Prostate gland (tissue), 2 donors: ENCODE measurements around the gene STMN1. TPM values are rescaled to one million over a fixed set of nuclear protein-coding genes. Genes with fewer than 3 reads are reported as not detected.
"Not testable (repeated sequence)": the region's sequence is repeated elsewhere in the genome, so short reads cannot be mapped to it uniquely, and the experiment has no call there.

Source experiments
- DNase-seq: peaks from one replicate; pipeline ENCODE4 v3.0.0-alpha.2; 2019; ENCODE audit warnings: low spot score
- H3K27ac ChIP-seq, 2 donors: fragments of 200-600 bp; sonication (generic); 2 replicates each; pipeline ENCODE4 v1.5.1; 2017 to 2019
- H3K27me3 ChIP-seq: fragments of 200-600 bp; sonication (generic); replicated peaks from 2 replicates; pipeline ENCODE4 v1.5.1; 2019; ENCODE audit not compliant: insufficient read depth
- H3K36me3 ChIP-seq, 2 donors: fragments of 200-600 bp; sonication (generic); 1 replicate in 1 of 2; 2 replicates in 1 of 2; pipeline versions ENCODE4 v1.5.1 to v1.8.1; 2017 to 2019
- H3K4me1 ChIP-seq: fragments of 200-600 bp; sonication (generic); replicated peaks from 2 replicates; pipeline ENCODE4 v1.5.1; 2019
- H3K4me3 ChIP-seq, 2 donors: fragments of 200-600 bp; sonication (generic); 2 replicates each; pipeline ENCODE4 v1.5.1; 2017 to 2019
- H3K9me3 ChIP-seq: fragments of 200-600 bp; sonication (generic); 2 replicates; pipeline ENCODE4 v1.5.1; 2017
- POLR2A ChIP-seq: fragments of 450-650 bp; IDR thresholded peaks from one replicate; pipeline ENCODE4 v1.6.1; 2016; ENCODE audit warnings: antibody characterized with exemption, mild to moderate bottlenecking
- POLR2AphosphoS5 ChIP-seq: sonication (generic); formaldehyde crosslinking; IDR thresholded peaks from one replicate; pipeline ENCODE4 v1.6.1; 2017; ENCODE audit warnings: antibody characterized with exemption
- WGBS: methylation state at CpG from one replicate; pipeline ENCODE4 v1.1.5; 2018; 5-methylcytosine and 5-hydroxymethylcytosine counted together
- intact Hi-C: fragments of 100-400 bp; cut with DNase I; formaldehyde crosslinking; loops from one replicate; pipeline ENCODE4 v1.14.2; 2022
- total RNA-seq, 2 donors: library from RNA; depleted of rRNA; stranded (reverse); fragments of >200 nt; gene quantifications; one replicate each; pipeline ENCODE4 v1.1.0, GENCODE V29; 2016
- TF ChIP-seq, protein P1 (sequence below), 4 experiments: fragments of 200-600 bp in 2 of 4; fragments of 450-650 bp in 2 of 4; sonication (generic) in 2 of 4; IDR thresholded peaks; 1 replicate in 3 of 4; 2 replicates in 1 of 4; pipeline ENCODE4 v1.5.1; 2016 to 2019; ENCODE audit warnings: antibody characterized with exemption in 4 of 4, mild to moderate bottlenecking in 2 of 4, moderate library complexity in 2 of 4

STMN1 gene
- total RNA-seq, 2 donors from 2014 or later: 21.8 to 138 TPM

DNA sequence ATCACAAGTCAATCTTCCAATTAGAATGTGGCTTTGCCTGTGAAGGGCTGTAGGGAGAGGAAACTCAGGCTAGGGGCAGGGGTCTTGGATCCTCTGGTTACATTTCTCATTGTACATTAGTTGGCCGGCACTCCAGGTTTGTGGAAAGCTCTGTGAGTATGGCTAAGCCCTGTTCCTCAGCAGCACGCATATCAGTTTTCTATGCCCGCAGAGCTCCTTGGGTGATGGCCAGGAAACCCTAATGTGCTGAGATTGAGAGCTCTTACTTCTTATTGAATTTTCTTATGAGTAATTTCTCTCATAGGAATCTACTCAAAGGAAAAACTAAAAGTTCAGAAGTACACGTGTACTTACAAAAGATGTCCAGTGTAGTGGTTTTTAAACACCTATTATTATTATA lies 30.7 kb upstream of the STMN1 start:
- DNase-seq: no peak
- no peak for TF ChIP-seq POLR2AphosphoS5
- Histone ChIP-seq H3K4me1 (no peaks in the 10 kb centered on the region), H3K36me3 (no peaks in the 10 kb centered on the region), H3K27me3 (no peaks in the 10 kb centered on the region), H3K27ac (no peak overlapping the region), H3K4me3 (no peak overlapping the region), H3K9me3 (no peaks in the 10 kb centered on the region)
- intact Hi-C loops: no loop called here
- WGBS: 60% methylated on average over 4 of the region's 4 CpGs

DNA sequence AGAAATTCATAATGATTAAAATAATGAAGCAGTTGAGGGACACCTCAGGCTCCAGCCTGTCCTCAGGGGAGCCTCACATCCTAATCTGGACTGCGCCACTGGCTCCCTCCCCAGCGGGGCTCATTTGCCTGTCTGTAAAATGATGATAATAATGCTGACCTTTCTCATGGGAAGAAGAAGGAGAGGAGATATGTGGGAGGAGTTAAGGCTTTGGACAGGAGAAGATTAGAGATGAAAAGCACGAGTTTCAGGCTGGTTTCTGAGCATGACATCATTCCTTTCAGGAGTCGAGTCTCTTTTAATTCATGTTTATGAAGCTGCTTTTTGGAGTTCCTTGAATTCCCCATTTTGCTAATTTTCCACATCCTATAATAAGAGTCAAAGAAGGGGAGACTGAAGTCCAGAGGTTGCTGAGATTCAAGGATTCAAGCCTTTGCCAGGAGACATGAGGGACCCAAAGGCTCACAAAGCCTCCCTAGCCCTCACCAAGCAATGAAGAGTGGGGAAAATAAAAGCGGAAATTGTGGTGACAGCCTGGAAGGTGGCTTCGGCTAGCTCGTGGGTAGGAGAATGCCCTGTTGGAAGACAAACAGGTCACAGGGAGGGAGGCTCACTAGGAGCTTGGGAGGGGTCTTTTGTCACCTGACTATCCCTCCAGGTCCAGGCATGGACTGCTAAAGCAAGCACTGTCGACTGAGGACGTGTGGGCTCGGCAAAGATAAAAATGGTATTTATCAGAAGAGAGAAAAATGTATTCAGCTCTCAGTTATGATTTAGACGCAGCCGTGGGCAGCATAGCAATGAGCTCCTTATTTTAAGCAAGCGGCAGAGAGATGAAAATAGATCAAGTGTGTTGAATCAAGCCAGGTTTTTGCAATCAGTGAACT lies 27.5 kb upstream of the STMN1 start:
- Histone ChIP-seq H3K27me3 (no peaks in the 10 kb centered on the region), H3K36me3 (no peaks in the 10 kb centered on the region), H3K4me3 (no peak overlapping the region), H3K9me3 (no peaks in the 10 kb centered on the region), H3K4me1 (no peaks in the 10 kb centered on the region), H3K27ac (no peak overlapping the region)
- intact Hi-C loops: no loop called here
- 71% methylated on average over 13 of the region's 13 CpGs for WGBS
- DNase-seq: no peak
- TF ChIP-seq, protein P1, sequence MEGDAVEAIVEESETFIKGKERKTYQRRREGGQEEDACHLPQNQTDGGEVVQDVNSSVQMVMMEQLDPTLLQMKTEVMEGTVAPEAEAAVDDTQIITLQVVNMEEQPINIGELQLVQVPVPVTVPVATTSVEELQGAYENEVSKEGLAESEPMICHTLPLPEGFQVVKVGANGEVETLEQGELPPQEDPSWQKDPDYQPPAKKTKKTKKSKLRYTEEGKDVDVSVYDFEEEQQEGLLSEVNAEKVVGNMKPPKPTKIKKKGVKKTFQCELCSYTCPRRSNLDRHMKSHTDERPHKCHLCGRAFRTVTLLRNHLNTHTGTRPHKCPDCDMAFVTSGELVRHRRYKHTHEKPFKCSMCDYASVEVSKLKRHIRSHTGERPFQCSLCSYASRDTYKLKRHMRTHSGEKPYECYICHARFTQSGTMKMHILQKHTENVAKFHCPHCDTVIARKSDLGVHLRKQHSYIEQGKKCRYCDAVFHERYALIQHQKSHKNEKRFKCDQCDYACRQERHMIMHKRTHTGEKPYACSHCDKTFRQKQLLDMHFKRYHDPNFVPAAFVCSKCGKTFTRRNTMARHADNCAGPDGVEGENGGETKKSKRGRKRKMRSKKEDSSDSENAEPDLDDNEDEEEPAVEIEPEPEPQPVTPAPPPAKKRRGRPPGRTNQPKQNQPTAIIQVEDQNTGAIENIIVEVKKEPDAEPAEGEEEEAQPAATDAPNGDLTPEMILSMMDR (IDR thresholded peaks at IDR 0.05): no peak
- TF ChIP-seq POLR2AphosphoS5: no peak
- no peak for TF ChIP-seq POLR2A

- H3K27me3 ChIP-seq, intact Hi-C loops, H3K4me3 ChIP-seq, H3K4me1 ChIP-seq, H3K36me3 ChIP-seq, DNase-seq, H3K27ac ChIP-seq, H3K9me3 ChIP-seq: not testable (repeated sequence)
- 68% methylated on average over 12 of the region's 12 CpGs for WGBS
These were observed 26.7 kb upstream of the STMN1 start for GRCh38 chr1:25932811-25933400.

GRCh38 chr1:25932321-25932720 lies 26.1 kb upstream of the STMN1 start:
- intact Hi-C loops: no loop called here
- no peak for DNase-seq
- Histone ChIP-seq H3K9me3 (no peaks in the 10 kb centered on the region), H3K36me3 (no peaks in the 10 kb centered on the region), H3K27ac (no peak overlapping the region), H3K4me3 (no peak overlapping the region), H3K4me1 (no peaks in the 10 kb centered on the region), H3K27me3 (no peaks in the 10 kb centered on the region)
- 40% methylated on average over 5 of the region's 5 CpGs for WGBS
- TF ChIP-seq POLR2AphosphoS5: no peak
- TF ChIP-seq, protein P1 (IDR thresholded peaks at IDR 0.05): no peak
- TF ChIP-seq POLR2A: no peak

GRCh38 chr1:25929016-25929415 lies 22.8 kb upstream of the STMN1 start:
- Histone ChIP-seq H3K27ac (no peak overlapping the region), H3K27me3 (no peaks in the 10 kb centered on the region), H3K9me3 (no peaks in the 10 kb centered on the region), H3K36me3 (no peaks in the 10 kb centered on the region), H3K4me1 (no peaks in the 10 kb centered on the region), H3K4me3 (no peak overlapping the region)
- DNase-seq: no peak
- 93% methylated on average over 7 of the region's 7 CpGs for WGBS
- intact Hi-C loops: no loop called here
- no peak for TF ChIP-seq POLR2AphosphoS5
- TF ChIP-seq, protein P1 (IDR thresholded peaks at IDR 0.05): no peak
- no peak for TF ChIP-seq POLR2A
